HCT116 (cell line): Measurements from ENCODE around the gene OBSCN. TPM values are rescaled to one million over a fixed set of nuclear protein-coding genes. Genes with fewer than 3 reads are reported as not detected.

Experiments used
- ATAC-seq: fragments of 200-7000 bp; cut with Tn5 transposase; 2 replicates; pipeline ENCODE4 v1.9.1; 2020; ENCODE audit warnings: mild to moderate bottlenecking, moderate library complexity
- BruUV-seq: library from RNA; stranded (reverse); fragments of 400-500 nt; replicated peaks from 2 replicates; lab custom pipeline; 2021; lab: Mats Ljungman, UMichigan
- CTCF ChIA-PET: fragments of 300-600 bp; sonication (Branson Sonifier 250); formaldehyde crosslinking; loops from one replicate; lab custom pipeline; 2021; ENCODE audit warnings: antibody characterized with exemption; lab: Charles Lee
- POLR2A ChIA-PET: fragments of 300-600, 350-600 bp; sonication (Branson Sonifier 250); formaldehyde crosslinking; loops from one replicate; lab custom pipeline; 2021; ENCODE audit warnings: antibody characterized with exemption; lab: Charles Lee
- RAD21 ChIA-PET, 2 experiments: fragments of 300-600 bp; sonication (Branson Sonifier 250); formaldehyde crosslinking; loops; one replicate each; lab custom pipeline; 2023; ENCODE audit warnings: low total read pairs in 2 of 2; ENCODE audit not compliant: uncharacterized antibody in 2 of 2, unreplicated experiment in 2 of 2, low non-redundant PET in 1 of 2; lab: Charles Lee
- DNase-seq: peaks from one replicate; pipeline ENCODE4 v3.0.0-alpha.2; 2010; ENCODE audit warnings: low read depth, low spot score
- H2AFZ ChIP-seq: fragments of 200-600 bp; shearing (Covaris generic), sonication (generic); 2 replicates; pipeline ENCODE4 v1.6.1; 2017; ENCODE audit warnings: low read depth, mixed run types, mixed read lengths, antibody characterized with exemption, low read length; ENCODE audit not compliant: poor library complexity, severe bottlenecking
- H3K27ac ChIP-seq: 2 replicates; pipeline ENCODE4 v1.5.1; 2012; ENCODE audit warnings: low read depth, low read length
- H3K27me3 ChIP-seq: fragments of 200-600 bp; sonication (generic); 2 replicates; pipeline ENCODE4 v1.6.1; 2016; ENCODE audit warnings: mixed run types, low read length, mixed read lengths; ENCODE audit not compliant: insufficient read depth
- H3K36me3 ChIP-seq, 2 experiments: fragments of 200-500 bp in 1 of 2; fragments of 200-600 bp in 1 of 2; sonication (Bioruptor generic) in 1 of 2; sonication (generic) in 1 of 2; 2 replicates each; pipeline versions ENCODE4 v1.5.1 to v1.6.1; 2014 to 2016; ENCODE audit warnings: low read length in 2 of 2, inconsistent platforms in 1 of 2, mixed read lengths in 1 of 2, mixed run types in 1 of 2; ENCODE audit not compliant: insufficient read depth in 2 of 2, control insufficient read depth in 1 of 2
- H3K4me1 ChIP-seq, 2 experiments: fragments of 200-600 bp in 1 of 2; sonication (generic) in 1 of 2; 2 replicates each; pipeline versions ENCODE4 v1.5.1 to v1.6.1; 2012 to 2017; ENCODE audit warnings: low read length in 2 of 2, inconsistent platforms in 1 of 2, mild to moderate bottlenecking in 1 of 2, mixed read lengths in 1 of 2, mixed run types in 1 of 2, moderate library complexity in 1 of 2; ENCODE audit not compliant: insufficient read depth in 2 of 2, control insufficient read depth in 1 of 2
- H3K4me2 ChIP-seq: fragments of 200-600 bp; sonication (generic); 2 replicates; pipeline ENCODE4 v1.6.1; 2017; ENCODE audit warnings: mixed run types, low read length, mixed read lengths
- H3K4me3 ChIP-seq, 2 experiments: fragments of 200-600 bp in 1 of 2; sonication (generic) in 1 of 2; replicated peaks in 1 of 2; 2 replicates each; pipeline ENCODE4 v1.5.1; 2011 to 2016; ENCODE audit warnings: low read length in 2 of 2, control low read depth in 1 of 2, low read depth in 1 of 2, mild to moderate bottlenecking in 1 of 2, mixed read lengths in 1 of 2, mixed run types in 1 of 2
- H3K79me2 ChIP-seq: fragments of 200-600 bp; sonication (generic); 2 replicates; pipeline ENCODE4 v1.6.1; 2017; ENCODE audit warnings: mild to moderate bottlenecking, mixed run types, low read length, moderate library complexity, mixed read lengths; ENCODE audit not compliant: insufficient read depth
- H3K9ac ChIP-seq: fragments of 200-600 bp; sonication (generic); 2 replicates; pipeline ENCODE4 v1.6.1; 2016; ENCODE audit warnings: low read length, mixed read lengths
- H3K9me2 ChIP-seq: fragments of 200-600 bp; sonication (generic), shearing (Covaris generic); 2 replicates; pipeline ENCODE4 v1.6.1; 2017; ENCODE audit warnings: mixed run types, mild to moderate bottlenecking, moderate library complexity; ENCODE audit not compliant: insufficient read depth
- H3K9me3 ChIP-seq, 2 experiments: fragments of 200-500 bp in 1 of 2; fragments of 200-600 bp in 1 of 2; sonication (Bioruptor generic) in 1 of 2; sonication (generic) in 1 of 2; 2 replicates each; pipeline ENCODE4 v1.6.1; 2014 to 2017; ENCODE audit warnings: low read length in 2 of 2, mixed read lengths in 2 of 2, inconsistent platforms in 1 of 2, low read depth in 1 of 2, mild to moderate bottlenecking in 1 of 2, mixed run types in 1 of 2, moderate library complexity in 1 of 2; ENCODE audit not compliant: control insufficient read depth in 1 of 2, insufficient read depth in 1 of 2
- H4K20me1 ChIP-seq: fragments of 200-600 bp; sonication (generic), shearing (Covaris generic); 2 replicates; pipeline ENCODE4 v1.6.1; 2017; ENCODE audit warnings: mixed run types, mild to moderate bottlenecking, moderate library complexity; ENCODE audit not compliant: insufficient read depth
- ATF3 ChIP-seq: IDR thresholded peaks from 2 replicates; pipeline ENCODE4 v1.6.1; 2012
- CBX3 ChIP-seq: IDR thresholded peaks from 2 replicates; pipeline ENCODE4 v1.6.1; 2012; ENCODE audit warnings: low read depth
- CEBPB ChIP-seq: IDR thresholded peaks from 2 replicates; pipeline ENCODE4 v1.6.1; 2012; ENCODE audit warnings: low read depth
- FOSL1 ChIP-seq: IDR thresholded peaks from 2 replicates; pipeline ENCODE4 v1.6.1; 2012; ENCODE audit warnings: low read depth
- JUND ChIP-seq: IDR thresholded peaks from 2 replicates; pipeline ENCODE4 v1.6.1; 2012
- POLR2A ChIP-seq: IDR thresholded peaks from 2 replicates; pipeline ENCODE4 v1.7.0; 2011; ENCODE audit warnings: borderline replicate concordance; ENCODE audit not compliant: insufficient read depth, insufficient read length; ENCODE audit errors: extremely low read depth
- POLR2AphosphoS5 ChIP-seq: IDR thresholded peaks from 2 replicates; pipeline ENCODE4 v1.6.1; 2011; ENCODE audit warnings: mild to moderate bottlenecking, low read depth, low read length, moderate library complexity
- RAD21 ChIP-seq: IDR thresholded peaks from 2 replicates; pipeline ENCODE4 v1.6.1; 2012; ENCODE audit warnings: low read depth, mild to moderate bottlenecking
- SIN3A ChIP-seq: IDR thresholded peaks from 2 replicates; pipeline ENCODE4 v1.6.1; 2012; ENCODE audit warnings: low read depth
- SP1 ChIP-seq: IDR thresholded peaks from 2 replicates; pipeline ENCODE4 v1.6.1; 2012; ENCODE audit warnings: low read depth
- SRF ChIP-seq: IDR thresholded peaks from 2 replicates; pipeline ENCODE4 v1.6.1; 2012; ENCODE audit warnings: low read depth
- TCF7L2 ChIP-seq: IDR thresholded peaks from 2 replicates; pipeline ENCODE4 v1.7.0; 2011; ENCODE audit warnings: borderline replicate concordance, inconsistent platforms; ENCODE audit not compliant: insufficient read depth, insufficient read length; ENCODE audit errors: extremely low read depth
- ZBTB33 ChIP-seq: IDR thresholded peaks from 2 replicates; pipeline ENCODE4 v1.6.1; 2011; ENCODE audit warnings: mild to moderate bottlenecking, low read length, moderate library complexity; ENCODE audit not compliant: insufficient replicate concordance; ENCODE audit errors: extremely low read depth
- ZFX ChIP-seq: fragments of 450-650 bp; IDR thresholded peaks from 2 replicates; pipeline ENCODE4 v1.6.1; 2017
- ZNF274 ChIP-seq: fragments of 200-500 bp; sonication (Bioruptor generic); IDR thresholded peaks from 2 replicates; pipeline ENCODE4 v1.6.1; 2014; ENCODE audit warnings: mild to moderate bottlenecking, low read depth, low read length, inconsistent platforms
- intact Hi-C: fragments of 100-400 bp; cut with micrococcal nuclease; formaldehyde crosslinking; loops from 2 replicates; pipeline ENCODE4 v1.10.0; 2022
- total RNA-seq: library from RNA; stranded (reverse); gene quantifications from one replicate; pipeline ENCODE4 v1.2.1, GENCODE V29; 2021; ENCODE audit not compliant: unreplicated experiment
- TF ChIP-seq, protein P1 (sequence below): IDR thresholded peaks from 2 replicates; pipeline ENCODE4 v1.6.1; 2012; ENCODE audit warnings: low read depth

Gene OBSCN
- total RNA-seq, 1 experiment from 2014 or later = 16.6 TPM

DNA sequence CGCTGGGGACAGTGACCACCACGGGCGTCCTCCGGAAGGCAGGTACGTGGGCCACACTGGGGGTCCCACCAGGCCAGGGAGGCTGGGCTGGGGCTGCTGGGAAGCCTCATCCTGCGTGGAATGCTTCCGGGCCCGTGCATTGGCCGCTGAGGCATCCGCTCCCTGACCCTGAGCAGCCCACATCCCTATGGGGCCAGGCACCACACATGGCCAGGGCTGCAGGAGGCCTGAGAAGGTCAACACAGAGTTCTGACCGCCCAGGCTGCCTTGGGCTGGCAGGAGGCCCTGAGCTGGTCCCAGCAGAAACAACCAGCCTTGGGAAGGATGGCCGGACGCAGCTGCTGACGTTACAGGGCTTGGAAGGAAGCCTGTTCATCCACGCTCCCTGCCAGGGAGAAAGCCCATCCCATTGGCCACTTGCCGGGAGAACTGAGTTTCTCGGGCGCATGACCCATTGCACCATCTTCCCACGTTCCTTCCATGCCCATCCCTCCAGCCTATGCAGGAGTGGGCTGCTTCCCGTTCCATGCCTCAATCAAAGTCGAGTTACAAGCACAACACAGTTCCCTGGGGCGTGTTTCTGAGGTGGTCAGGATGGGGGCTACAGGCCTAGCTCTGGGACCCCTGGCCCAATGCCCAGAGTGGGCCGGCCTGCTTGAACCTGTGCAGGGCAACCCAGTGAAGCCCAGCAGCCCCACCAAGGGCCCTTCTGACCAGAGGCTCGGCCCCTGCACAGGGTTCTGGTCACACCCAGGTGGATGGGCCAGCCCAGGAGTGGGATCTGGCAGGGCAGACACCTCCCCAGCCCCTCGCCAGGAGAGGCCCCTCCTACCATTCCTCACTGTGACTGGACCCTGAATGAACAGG, 167.1 kb downstream of the OBSCN start:
- H2AFZ ChIP-seq = no peak overlapping the region
- H3K9me3 ChIP-seq = no peaks in the 10 kb centered on the region
- H4K20me1 ChIP-seq = no peaks in the 10 kb centered on the region
- CTCF ChIA-PET = no interaction called here
- RAD21 ChIA-PET = no interaction called here
- TF ChIP-seq CEBPB (no peak), JUND (no peak), ZBTB33 (no peak), RAD21 (no peak), SRF (no peak), SP1 (no peak), ZFX (no peak), POLR2A (no peak), FOSL1 (no peak), ATF3 (no peak), TCF7L2 (no peak), SIN3A (no peak), CBX3 (no peak), POLR2AphosphoS5 (no peak), ZNF274 (no peak)
- TF ChIP-seq, protein P1, sequence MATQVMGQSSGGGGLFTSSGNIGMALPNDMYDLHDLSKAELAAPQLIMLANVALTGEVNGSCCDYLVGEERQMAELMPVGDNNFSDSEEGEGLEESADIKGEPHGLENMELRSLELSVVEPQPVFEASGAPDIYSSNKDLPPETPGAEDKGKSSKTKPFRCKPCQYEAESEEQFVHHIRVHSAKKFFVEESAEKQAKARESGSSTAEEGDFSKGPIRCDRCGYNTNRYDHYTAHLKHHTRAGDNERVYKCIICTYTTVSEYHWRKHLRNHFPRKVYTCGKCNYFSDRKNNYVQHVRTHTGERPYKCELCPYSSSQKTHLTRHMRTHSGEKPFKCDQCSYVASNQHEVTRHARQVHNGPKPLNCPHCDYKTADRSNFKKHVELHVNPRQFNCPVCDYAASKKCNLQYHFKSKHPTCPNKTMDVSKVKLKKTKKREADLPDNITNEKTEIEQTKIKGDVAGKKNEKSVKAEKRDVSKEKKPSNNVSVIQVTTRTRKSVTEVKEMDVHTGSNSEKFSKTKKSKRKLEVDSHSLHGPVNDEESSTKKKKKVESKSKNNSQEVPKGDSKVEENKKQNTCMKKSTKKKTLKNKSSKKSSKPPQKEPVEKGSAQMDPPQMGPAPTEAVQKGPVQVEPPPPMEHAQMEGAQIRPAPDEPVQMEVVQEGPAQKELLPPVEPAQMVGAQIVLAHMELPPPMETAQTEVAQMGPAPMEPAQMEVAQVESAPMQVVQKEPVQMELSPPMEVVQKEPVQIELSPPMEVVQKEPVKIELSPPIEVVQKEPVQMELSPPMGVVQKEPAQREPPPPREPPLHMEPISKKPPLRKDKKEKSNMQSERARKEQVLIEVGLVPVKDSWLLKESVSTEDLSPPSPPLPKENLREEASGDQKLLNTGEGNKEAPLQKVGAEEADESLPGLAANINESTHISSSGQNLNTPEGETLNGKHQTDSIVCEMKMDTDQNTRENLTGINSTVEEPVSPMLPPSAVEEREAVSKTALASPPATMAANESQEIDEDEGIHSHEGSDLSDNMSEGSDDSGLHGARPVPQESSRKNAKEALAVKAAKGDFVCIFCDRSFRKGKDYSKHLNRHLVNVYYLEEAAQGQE = no peak
- TF ChIP-seq, all 23 proteins: peak for 0
- intact Hi-C loops = no loop called here
- no peaks in the 10 kb centered on the region for H3K36me3 ChIP-seq
- BruUV-seq = no TSS peak
- H3K4me3 ChIP-seq = no peak overlapping the region
- H3K4me2 ChIP-seq = no peak overlapping the region
- ATAC-seq = no peak
- no peak overlapping the region for H3K9ac ChIP-seq
- no peak for DNase-seq
- H3K27ac ChIP-seq = no peak overlapping the region
- H3K4me1 ChIP-seq = peaks cover 5 to 38% of the 10 kb centered on the region in 2 experiments
- no peaks in the 10 kb centered on the region for H3K9me2 ChIP-seq
- POLR2A ChIA-PET = no interaction called here
- no peaks in the 10 kb centered on the region for H3K27me3 ChIP-seq
- H3K79me2 ChIP-seq = no peaks in the 10 kb centered on the region
